Astrocyte (in vitro differentiated cells and primary cell): Measurements from ENCODE around the gene CTNNA3.

ENCODE experiments used
- CTCF ChIP-seq: IDR thresholded peaks from 2 replicates; pipeline ENCODE4 v1.5.1; 2011; ENCODE audit warnings: low read depth, mild to moderate bottlenecking, inconsistent platforms, low read length, moderate library complexity; ENCODE audit not compliant: insufficient read depth
- EZH2 ChIP-seq: IDR thresholded peaks from 2 replicates; pipeline ENCODE4 v1.6.1; 2012; ENCODE audit warnings: mild to moderate bottlenecking, low read length, inconsistent platforms; ENCODE audit not compliant: insufficient read depth

DNA sequence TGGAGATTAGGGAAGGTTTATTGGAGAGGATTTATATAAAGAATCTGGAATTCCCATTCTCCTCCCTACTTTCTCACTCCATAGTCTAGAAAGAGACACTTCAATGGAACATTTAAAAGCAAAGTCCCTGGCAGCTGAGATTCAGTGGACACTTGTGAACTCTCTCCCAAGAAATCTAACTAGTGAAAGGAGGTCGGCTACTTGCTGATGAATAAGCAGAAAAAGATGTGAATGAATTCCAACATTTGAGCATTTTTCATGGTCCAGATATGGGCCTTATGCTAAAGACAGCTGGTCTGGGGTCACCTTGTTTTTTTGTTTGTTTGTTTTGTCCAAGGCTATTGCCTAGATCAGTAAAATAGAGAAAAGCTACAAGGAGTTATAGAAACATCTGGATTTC, 911.2 kb downstream of the CTNNA3 start:
- TF ChIP-seq CTCF = no peak
- no peak for TF ChIP-seq EZH2
